Esophagus mucosa (tissue), 1 donor: ENCODE measurements around the gene RBM43. TPM values are rescaled to one million over a fixed set of nuclear protein-coding genes. Genes with fewer than 3 reads are reported as not detected.
"Not testable (repeated sequence)": the region's sequence is repeated elsewhere in the genome, so short reads cannot be mapped to it uniquely, and the experiment has no call there.

Source experiments
- ATAC-seq: fragments of 200-7000 bp; cut with Tn5 transposase; one replicate; pipeline ENCODE4 v1.9.1; 2020
- total RNA-seq: library from RNA; stranded (reverse); gene quantifications from one replicate; pipeline ENCODE4 v1.2.4, GENCODE V29; 2023
- donor health status: DM: yes; HTN: yes; CAD: no.

Gene RBM43
- 3.1 TPM for total RNA-seq

- ATAC-seq, result peak; percentile 89
Observed at GRCh38 chr2:151261231-151261976, at the start of gene RBM43. RBM43 (minus strand) TSS chr2:151261863; CDS start chr2:151261727, 136 bp downstream.

- ATAC-seq, result not testable (repeated sequence)
Observed at GRCh38 chr2:151310313-151310712, 48.6 kb upstream of the RBM43 start.

- ATAC-seq, result no peak
Observed at GRCh38 chr2:151306621-151307020, 45.0 kb upstream of the RBM43 start.

GRCh38 chr2:151305129-151305691, 43.5 kb upstream of the RBM43 start:
- ATAC-seq, result no peak

GRCh38 chr2:151302879-151303278, 41.2 kb upstream of the RBM43 start:
- ATAC-seq, result no peak

GRCh38 chr2:151302404-151302803, 40.7 kb upstream of the RBM43 start:
- no peak for ATAC-seq

- ATAC-seq, result no peak
Observed at GRCh38 chr2:151299920-151300539, 38.4 kb upstream of the RBM43 start.

- ATAC-seq, result no peak
Observed at GRCh38 chr2:151297882-151298281, 36.2 kb upstream of the RBM43 start.

- ATAC-seq, result not testable (repeated sequence)
Observed at GRCh38 chr2:151295926-151296325, 34.3 kb upstream of the RBM43 start.

- no peak for ATAC-seq
Observed at GRCh38 chr2:151292546-151292945, 30.9 kb upstream of the RBM43 start.

GRCh38 chr2:151292141-151292540, 30.5 kb upstream of the RBM43 start:
- ATAC-seq, result no peak

GRCh38 chr2:151291224-151291623, 29.6 kb upstream of the RBM43 start:
- no peak for ATAC-seq

- peak; percentile 14 for ATAC-seq
Observed at GRCh38 chr2:151289972-151290866, 28.6 kb upstream of the RBM43 start.

- no peak for ATAC-seq
Observed at GRCh38 chr2:151287513-151288250, 26.0 kb upstream of the RBM43 start.

GRCh38 chr2:151282401-151282800, 20.7 kb upstream of the RBM43 start:
- ATAC-seq, result no peak

GRCh38 chr2:151280271-151280670, 18.6 kb upstream of the RBM43 start:
- ATAC-seq, result no peak

- no peak for ATAC-seq
Observed at GRCh38 chr2:151278487-151278886, 16.8 kb upstream of the RBM43 start.

- ATAC-seq, result no peak
Observed at GRCh38 chr2:151277067-151277466, 15.4 kb upstream of the RBM43 start.

- ATAC-seq, result no peak
Observed at GRCh38 chr2:151275291-151275690, 13.6 kb upstream of the RBM43 start.

- no peak for ATAC-seq
Observed at GRCh38 chr2:151271824-151272223, 10.2 kb upstream of the RBM43 start.

GRCh38 chr2:151269798-151270568, 8.3 kb upstream of the RBM43 start:
- ATAC-seq, result no peak
